ENCODE results near the gene ITSN1. TPM values are rescaled to one million over a fixed set of nuclear protein-coding genes. Genes with fewer than 3 reads are reported as not detected.
"Not testable (repeated sequence)": the region's sequence is repeated elsewhere in the genome, so short reads cannot be mapped to it uniquely, and the experiment has no call there.

The ITSN1 gene
- total RNA-seq, 4 donors from 2014 or later: 31.1 to 42.5 (median 35.9) TPM

- DNase-seq (ENCODE audit: extremely low spot score): no peak
- intact Hi-C loops (cut with DNase I): no loop called here
- H3K36me3 ChIP-seq: peaks cover 7 to 92% (median 61%) of the 10 kb centered on the region in 4 donors
- no peak overlapping the region for H3K4me3 ChIP-seq
- no peaks in the 10 kb centered on the region for H3K27me3 ChIP-seq
- TF ChIP-seq POLR2AphosphoS5 (IDR thresholded peaks at IDR 0.05) (no peak), POLR2A (IDR thresholded peaks at IDR 0.05; ENCODE audit: low read depth) (no peak), CTCF (IDR thresholded peaks at IDR 0.05) (no peak), EP300 (IDR thresholded peaks at IDR 0.05) (no peak)
- 95% methylated on average over 2 of the region's 2 CpGs for WGBS
- H3K9me3 ChIP-seq: no peaks in the 10 kb centered on the region
- no peak overlapping the region for H3K27ac ChIP-seq (replicated peaks in 1 of 4)
- H3K4me1 ChIP-seq: no peaks in the 10 kb centered on the region
These were observed 23.9 kb upstream of the ITSN1 start for GRCh38 chr21:33618407-33618806.

GRCh38 chr21:33619726-33620125, 22.6 kb upstream of the ITSN1 start:
- 79% methylated on average over 4 of the region's 4 CpGs for WGBS
- intact Hi-C loops (cut with DNase I): no loop called here
- no peak overlapping the region for H3K27ac ChIP-seq (replicated peaks in 1 of 4)
- H3K9me3 ChIP-seq: no peaks in the 10 kb centered on the region
- H3K4me3 ChIP-seq: no peak overlapping the region
- H3K36me3 ChIP-seq: peaks cover 7 to 90% (median 57%) of the 10 kb centered on the region in 4 donors
- H3K27me3 ChIP-seq: no peaks in the 10 kb centered on the region
- no peak for DNase-seq (ENCODE audit: extremely low spot score)
- TF ChIP-seq POLR2A (IDR thresholded peaks at IDR 0.05; ENCODE audit: low read depth): no peak
- TF ChIP-seq EP300 (IDR thresholded peaks at IDR 0.05): no peak
- no peak for TF ChIP-seq POLR2AphosphoS5 (IDR thresholded peaks at IDR 0.05)
- no peak for TF ChIP-seq CTCF (IDR thresholded peaks at IDR 0.05)
- no peaks in the 10 kb centered on the region for H3K4me1 ChIP-seq

GRCh38 chr21:33622253-33622652, 20.0 kb upstream of the ITSN1 start:
- Histone ChIP-seq H3K27me3 (no peaks in the 10 kb centered on the region), H3K27ac (replicated peaks in 1 of 4) (no peak overlapping the region), H3K9me3 (no peaks in the 10 kb centered on the region), H3K4me1 (no peaks in the 10 kb centered on the region), H3K4me3 (no peak overlapping the region), H3K36me3 (peaks cover 7 to 79% (median 48%) of the 10 kb centered on the region in 4 donors)
- no peak for TF ChIP-seq POLR2A (IDR thresholded peaks at IDR 0.05; ENCODE audit: low read depth)
- no peak for TF ChIP-seq EP300 (IDR thresholded peaks at IDR 0.05)
- no peak for TF ChIP-seq CTCF (IDR thresholded peaks at IDR 0.05)
- no peak for TF ChIP-seq POLR2AphosphoS5 (IDR thresholded peaks at IDR 0.05)
- DNase-seq (ENCODE audit: extremely low spot score): no peak
- intact Hi-C loops (cut with DNase I): no loop called here

- H3K9me3 ChIP-seq; H3K4me1 ChIP-seq; H3K4me3 ChIP-seq; H3K27ac ChIP-seq (replicated peaks in 1 of 4); DNase-seq (ENCODE audit: extremely low spot score); H3K27me3 ChIP-seq; intact Hi-C loops (cut with DNase I): not testable (repeated sequence)
- WGBS: 93% methylated on average over 7 of the region's 7 CpGs
- H3K36me3 ChIP-seq: peaks cover 15 to 72% (median 49%) of the 10 kb centered on the region in 4 donors
These were observed 16.1 kb upstream of the ITSN1 start for GRCh38 chr21:33626151-33626550.

- H3K4me1 ChIP-seq: peaks cover 0 to 10% (median 4%) of the 10 kb centered on the region in 4 donors
- WGBS: 85% methylated on average over 2 of the region's 2 CpGs
- intact Hi-C loops (cut with DNase I): no loop called here
These were observed 8.0 kb upstream of the ITSN1 start for GRCh38 chr21:33634254-33634653.

More at GRCh38 chr21:33634254-33634653, 8.0 kb upstream of the ITSN1 start:
- TF ChIP-seq POLR2AphosphoS5 (IDR thresholded peaks at IDR 0.05) (no peak), CTCF (IDR thresholded peaks at IDR 0.05) (no peak), EP300 (IDR thresholded peaks at IDR 0.05) (no peak), POLR2A (IDR thresholded peaks at IDR 0.05; ENCODE audit: low read depth) (no peak)
- H3K4me3 ChIP-seq: no peak overlapping the region
- peaks cover 8 to 38% (median 20%) of the 10 kb centered on the region in 4 donors for H3K36me3 ChIP-seq
- no peak overlapping the region for H3K27ac ChIP-seq (replicated peaks in 1 of 4)
- H3K27me3 ChIP-seq: no peaks in the 10 kb centered on the region
- no peak for DNase-seq (ENCODE audit: extremely low spot score)
- H3K9me3 ChIP-seq: no peaks in the 10 kb centered on the region

Measured in esophagus muscularis mucosa (tissue), 4 donors.